ENCODE data around the gene CCR4.
"Not testable (repeated sequence)": the region's sequence is repeated elsewhere in the genome, so short reads cannot be mapped to it uniquely, and the experiment has no call there.

CCR4 gene

GRCh38 chr3:32954506-32954905 lies 3.1 kb downstream of the CCR4 start:
- no peak for DNase-seq

- no peak for DNase-seq
These were observed 5.5 kb downstream of the CCR4 start for GRCh38 chr3:32956750-32957570.

- DNase-seq, result no peak
These were observed 7.1 kb downstream of the CCR4 start for GRCh38 chr3:32958509-32958908.

- no peak for DNase-seq
These were observed 7.9 kb downstream of the CCR4 start for GRCh38 chr3:32959371-32959770.

GRCh38 chr3:32960404-32961170 lies 9.1 kb downstream of the CCR4 start:
- no peak for DNase-seq

- DNase-seq, result no peak
These were observed 9.8 kb downstream of the CCR4 start for GRCh38 chr3:32961189-32961715.

- no peak for DNase-seq
These were observed 12.4 kb downstream of the CCR4 start for GRCh38 chr3:32963871-32964270.

- DNase-seq, result not testable (repeated sequence)
These were observed 13.3 kb downstream of the CCR4 start for GRCh38 chr3:32964781-32965180.

GRCh38 chr3:32965617-32966213 lies 14.3 kb downstream of the CCR4 start:
- not testable (repeated sequence) for DNase-seq

- DNase-seq, result not testable (repeated sequence)
These were observed 15.2 kb downstream of the CCR4 start for GRCh38 chr3:32966627-32967026.

GRCh38 chr3:32968166-32968919 lies 16.9 kb downstream of the CCR4 start:
- no peak for DNase-seq

- no peak for DNase-seq
These were observed 17.5 kb downstream of the CCR4 start for GRCh38 chr3:32968920-32969389.

- DNase-seq, result peak; percentile 81
These were observed 18.2 kb downstream of the CCR4 start for GRCh38 chr3:32969656-32970055.

GRCh38 chr3:32971291-32971690 lies 19.8 kb downstream of the CCR4 start:
- DNase-seq, result not testable (repeated sequence)

- no peak for DNase-seq
These were observed 21.2 kb downstream of the CCR4 start for GRCh38 chr3:32972482-32973146.

GRCh38 chr3:32973982-32974381 lies 22.5 kb downstream of the CCR4 start:
- DNase-seq, result no peak

GRCh38 chr3:32975891-32976595 lies 24.6 kb downstream of the CCR4 start:
- no peak for DNase-seq

- DNase-seq, result no peak
These were observed 26.4 kb downstream of the CCR4 start for GRCh38 chr3:32977861-32978260.

- no peak for DNase-seq
These were observed 26.9 kb downstream of the CCR4 start for GRCh38 chr3:32978331-32978730.

- no peak for DNase-seq
These were observed 31.7 kb downstream of the CCR4 start for GRCh38 chr3:32983124-32983523.

- not testable (repeated sequence) for DNase-seq
These were observed 33.5 kb downstream of the CCR4 start for GRCh38 chr3:32984918-32985317.

Measured in NCI-H345 (cell line).